GM19324 (cell line): ENCODE data around the gene PHACTR2.
"Not testable (repeated sequence)": the region's sequence is repeated elsewhere in the genome, so short reads cannot be mapped to it uniquely, and the experiment has no call there.

Source experiments
- ATAC-seq: cut with Tn5 transposase; IDR thresholded peaks from one replicate; pipeline ENCODE4 v1.9.1; 2021; ENCODE audit warnings: mild to moderate bottlenecking, moderate library complexity; ENCODE audit not compliant: unreplicated experiment, low FRiP score

The PHACTR2 gene

DNA sequence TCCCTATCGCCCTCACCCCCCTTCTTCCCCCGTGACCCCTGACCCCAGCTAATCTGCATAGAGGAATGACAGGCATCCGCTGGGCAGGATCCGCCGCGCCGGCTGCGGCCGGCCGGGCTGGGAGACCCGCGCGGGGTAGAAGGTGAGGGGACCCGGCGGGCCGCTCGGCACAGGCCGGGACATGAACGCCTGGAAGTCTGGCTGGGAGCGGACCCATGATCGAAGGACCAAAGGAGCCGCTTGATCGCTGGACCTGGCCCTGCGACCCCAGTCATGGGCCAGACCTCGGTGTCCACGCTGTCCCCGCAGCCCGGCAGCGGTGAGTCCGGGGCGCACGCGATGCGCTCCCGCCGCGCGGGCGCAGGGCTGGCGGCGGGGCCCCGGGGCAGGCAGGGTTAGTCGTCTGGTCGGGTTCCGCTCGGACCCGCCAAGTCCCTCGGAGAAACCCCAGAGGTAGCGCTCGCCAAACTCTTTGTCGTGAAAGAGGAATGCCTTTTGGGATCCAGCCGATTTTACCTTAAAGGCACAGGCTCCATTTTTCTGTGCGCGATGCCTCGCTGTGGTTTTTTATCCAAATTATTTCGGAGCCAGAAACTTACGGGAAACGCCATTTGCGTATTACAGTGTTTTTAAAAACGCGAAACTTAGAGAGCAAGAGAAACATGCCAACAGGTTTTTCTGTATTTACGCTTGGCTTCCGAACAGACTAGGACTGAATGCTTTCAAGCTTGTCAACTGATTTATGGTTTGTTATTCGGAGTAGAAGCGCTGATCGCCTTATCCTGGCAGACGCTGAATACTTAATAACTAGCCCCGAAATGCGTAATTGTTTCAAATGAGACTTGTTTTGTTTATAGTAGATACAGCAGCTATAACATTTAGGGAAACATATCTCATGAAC is at the start of gene PHACTR2:
Gene PHACTR2 (plus strand): TSS at position 75 of the 901 bp plus-strand sequence. CDS start 199 bp downstream, at position 274.
- ATAC-seq = no peak

DNA sequence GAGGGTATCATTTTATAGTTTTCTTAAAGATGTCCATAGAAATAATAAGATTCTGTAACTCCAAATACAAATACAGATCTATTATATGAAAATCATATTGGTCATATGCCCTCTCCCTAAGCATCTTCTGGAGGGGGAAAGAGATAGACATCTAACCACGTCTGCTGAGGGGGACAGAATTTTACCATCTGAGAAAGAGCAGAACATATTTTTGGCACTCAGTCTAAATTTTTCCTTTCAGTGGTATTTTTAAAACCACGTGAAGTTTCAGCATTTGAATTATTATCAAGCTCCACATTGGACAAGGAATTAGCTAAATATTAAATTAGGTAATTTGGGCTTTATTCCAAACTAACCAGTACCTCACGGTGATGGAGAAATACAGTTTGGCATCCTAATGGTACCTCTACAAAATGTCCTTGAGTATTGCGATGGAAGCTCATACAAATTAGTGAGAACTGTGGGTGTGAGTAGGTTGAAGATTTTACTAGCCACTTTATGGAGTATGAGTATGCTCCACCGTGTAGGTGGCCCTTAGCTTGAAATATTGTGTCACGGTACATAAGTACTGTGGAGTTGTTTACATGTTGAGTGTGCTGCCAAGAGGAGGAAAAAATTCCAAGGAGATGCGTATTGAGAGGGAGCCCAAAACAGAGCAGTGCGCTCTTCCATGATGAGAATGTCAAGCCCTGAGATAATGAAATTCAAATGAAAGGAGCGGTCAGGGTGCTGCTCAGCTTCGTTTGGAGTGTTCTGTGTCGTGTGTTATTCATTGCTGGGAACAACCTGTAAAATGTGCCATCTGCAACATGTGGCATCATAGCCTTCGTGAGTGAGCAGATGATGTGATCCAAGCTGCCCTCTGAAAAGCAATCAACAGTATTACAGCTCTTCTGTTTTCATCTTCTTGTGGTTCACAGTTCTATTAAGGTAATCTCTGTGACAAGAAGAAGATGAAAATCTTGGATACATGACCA is 48.4 kb upstream of the PHACTR2 start:
- ATAC-seq = no peak

DNA sequence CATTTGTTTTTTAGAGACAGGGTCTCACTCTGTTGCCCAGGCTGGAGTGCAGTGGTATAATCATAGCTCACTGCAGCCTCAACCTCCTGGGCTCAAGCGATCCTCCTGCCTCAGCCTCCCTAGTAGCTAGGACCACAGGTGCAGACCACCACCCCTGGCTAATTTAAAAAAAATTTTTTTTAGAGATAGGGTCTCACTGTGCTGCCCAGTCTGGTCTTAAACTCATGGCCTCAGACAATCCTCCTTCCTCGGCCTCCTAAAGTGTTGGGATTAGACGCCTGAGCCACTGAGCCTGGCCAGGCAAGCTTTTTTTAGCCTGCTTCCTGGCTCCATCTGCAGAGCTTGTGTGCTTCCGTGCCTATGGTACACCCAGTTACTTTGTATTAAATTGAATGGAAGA is 46.6 kb upstream of the PHACTR2 start:
- ATAC-seq = not testable (repeated sequence)

DNA sequence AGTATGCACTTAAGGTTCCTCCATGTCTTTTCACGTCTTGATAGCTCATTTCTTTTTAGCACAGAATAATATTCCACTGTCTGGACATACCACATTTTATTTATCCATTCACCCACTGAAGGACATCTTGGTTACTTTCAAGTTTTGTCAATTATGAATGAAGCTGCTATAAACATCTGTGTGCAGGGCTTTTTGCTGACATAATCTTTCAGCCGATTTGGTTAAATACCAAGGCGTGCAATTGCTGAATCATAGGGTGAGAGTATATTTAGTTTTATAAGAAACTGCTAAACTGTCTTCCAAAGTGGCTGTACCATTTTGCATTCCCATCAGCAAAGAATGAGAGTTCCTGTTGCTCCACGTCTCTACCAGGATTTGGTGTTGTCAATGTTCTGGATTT is 44.9 kb upstream of the PHACTR2 start:
- no peak for ATAC-seq

DNA sequence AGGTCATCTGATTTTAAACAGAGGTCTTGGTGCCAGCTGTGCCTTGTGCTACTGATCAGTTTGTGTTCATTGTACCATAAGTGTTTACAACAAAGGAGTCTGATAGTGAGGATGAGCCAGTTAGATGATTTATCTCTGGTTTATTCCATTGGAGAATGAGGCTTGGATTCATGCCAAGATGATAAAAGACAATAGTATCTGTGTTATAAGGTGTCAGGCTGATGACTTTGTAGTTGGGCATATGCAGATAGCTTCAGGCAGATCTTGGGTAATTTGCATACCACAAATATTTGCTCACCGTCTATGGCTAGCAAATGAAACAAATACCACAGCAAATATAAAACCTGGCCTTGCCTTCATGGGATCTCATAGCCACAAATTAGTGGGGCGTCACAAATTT is 43.3 kb upstream of the PHACTR2 start:
- ATAC-seq = no peak

DNA sequence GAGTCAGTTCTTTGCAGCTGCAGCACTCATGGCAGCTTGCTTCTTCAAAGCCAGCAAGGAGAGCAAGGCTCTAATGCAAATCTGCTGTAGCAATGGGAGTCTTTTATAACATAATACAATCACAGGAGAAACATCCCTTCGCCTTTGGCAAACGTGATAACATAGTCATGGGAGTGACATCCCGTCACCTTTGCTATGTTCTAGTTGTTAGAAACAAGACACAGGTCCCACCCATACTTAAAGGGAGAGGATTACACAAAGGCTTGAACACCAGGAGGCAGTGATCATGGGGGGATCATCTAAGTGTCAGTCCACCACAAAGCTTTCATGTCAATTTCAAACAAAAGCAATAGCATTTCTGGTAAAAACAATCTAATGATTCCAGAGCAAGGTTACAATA is 40.1 kb upstream of the PHACTR2 start:
- ATAC-seq = no peak

DNA sequence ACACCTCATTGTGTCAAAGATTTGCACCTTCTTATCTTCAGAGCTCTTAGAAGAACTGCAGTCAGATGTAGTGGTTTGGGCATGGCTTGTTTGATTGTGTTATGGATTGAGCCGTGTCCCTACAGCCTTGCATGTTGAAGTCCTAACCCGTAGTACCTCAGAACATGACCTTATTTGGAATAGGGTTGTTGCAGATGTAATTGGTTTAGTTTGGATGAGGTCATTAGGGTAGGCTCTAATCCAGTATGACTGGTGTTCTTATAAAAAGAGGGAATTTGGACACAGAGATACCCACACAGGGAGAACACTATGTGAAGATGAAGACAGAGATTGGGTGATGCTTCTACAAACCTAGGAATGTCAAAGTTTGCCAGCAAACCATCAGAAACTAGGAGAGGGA is 35.4 kb upstream of the PHACTR2 start:
- no peak for ATAC-seq

DNA sequence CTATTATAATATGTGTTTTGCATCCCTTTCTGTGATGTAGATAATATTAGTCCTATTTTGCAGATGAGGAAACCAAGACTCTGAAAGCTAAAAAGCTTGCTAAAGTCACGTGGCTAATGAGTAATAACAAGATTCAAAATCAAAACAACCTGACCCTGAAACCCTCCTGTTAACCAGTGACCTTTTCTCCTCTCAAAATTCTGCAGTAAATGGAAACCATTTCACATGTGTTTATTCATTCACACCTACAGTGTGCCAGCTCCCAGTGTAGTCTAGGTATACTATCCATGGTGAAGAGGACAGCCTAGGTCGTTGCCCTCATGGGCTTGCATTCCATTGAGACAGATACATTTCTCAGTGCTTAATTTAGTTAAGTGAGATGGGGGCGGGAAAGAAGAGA is 30.6 kb upstream of the PHACTR2 start:
- no peak for ATAC-seq

DNA sequence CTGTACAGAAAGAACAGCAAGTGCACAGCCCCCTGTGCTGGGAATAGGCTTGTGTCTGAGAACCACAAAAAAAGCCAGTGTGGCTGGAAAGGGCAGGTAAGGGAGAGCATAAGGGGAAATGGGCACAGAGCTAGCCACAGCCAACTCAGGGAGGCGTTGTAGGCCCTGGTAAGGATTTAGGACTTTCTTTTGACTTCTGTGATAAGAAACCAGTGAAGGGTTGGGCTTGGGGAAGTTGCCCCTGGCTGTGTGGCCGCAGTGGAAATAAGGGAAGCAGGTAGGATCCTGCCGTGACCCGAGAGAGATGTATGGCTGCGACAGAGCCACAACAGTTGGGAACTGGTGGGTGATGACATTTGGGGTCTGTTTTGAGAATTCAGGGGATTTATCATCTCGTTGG is 30.0 kb upstream of the PHACTR2 start:
- no peak for ATAC-seq

DNA sequence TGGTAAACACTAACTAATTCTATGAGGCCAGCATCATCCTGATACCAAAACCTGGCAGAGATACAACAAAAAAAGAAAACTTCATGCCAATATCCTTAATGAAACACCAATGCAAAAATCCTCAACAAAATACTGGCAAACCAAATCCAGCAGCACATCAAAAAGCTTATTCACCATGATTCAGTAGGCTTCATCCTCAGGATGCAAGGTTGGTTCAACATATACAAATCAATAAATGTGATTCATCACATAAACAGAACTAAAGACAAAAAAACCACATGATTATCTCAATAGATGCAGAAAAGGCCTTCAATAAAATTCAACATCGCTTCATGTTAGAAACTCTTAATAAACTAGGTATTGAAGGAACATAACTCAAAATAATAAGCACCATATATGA is 28.4 kb upstream of the PHACTR2 start:
- not testable (repeated sequence) for ATAC-seq

DNA sequence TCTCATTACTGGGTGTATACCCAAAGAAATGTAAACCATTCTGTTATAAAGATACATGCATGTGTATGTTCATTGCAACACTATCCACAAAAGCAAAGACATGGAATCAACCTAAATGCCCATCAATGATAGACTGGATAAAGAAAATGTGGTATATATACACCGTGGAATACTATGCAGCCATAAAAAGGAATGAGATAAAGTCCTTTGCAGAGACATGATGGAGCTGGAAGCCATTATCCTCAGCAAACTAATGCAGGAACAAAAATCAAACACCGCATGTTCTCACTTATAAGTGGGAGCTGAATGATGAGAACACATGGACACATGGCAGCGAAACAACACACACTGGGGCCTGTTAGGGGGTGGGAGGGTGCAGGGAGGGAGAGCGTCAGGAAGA is 26.4 kb upstream of the PHACTR2 start:
- ATAC-seq = not testable (repeated sequence)

DNA sequence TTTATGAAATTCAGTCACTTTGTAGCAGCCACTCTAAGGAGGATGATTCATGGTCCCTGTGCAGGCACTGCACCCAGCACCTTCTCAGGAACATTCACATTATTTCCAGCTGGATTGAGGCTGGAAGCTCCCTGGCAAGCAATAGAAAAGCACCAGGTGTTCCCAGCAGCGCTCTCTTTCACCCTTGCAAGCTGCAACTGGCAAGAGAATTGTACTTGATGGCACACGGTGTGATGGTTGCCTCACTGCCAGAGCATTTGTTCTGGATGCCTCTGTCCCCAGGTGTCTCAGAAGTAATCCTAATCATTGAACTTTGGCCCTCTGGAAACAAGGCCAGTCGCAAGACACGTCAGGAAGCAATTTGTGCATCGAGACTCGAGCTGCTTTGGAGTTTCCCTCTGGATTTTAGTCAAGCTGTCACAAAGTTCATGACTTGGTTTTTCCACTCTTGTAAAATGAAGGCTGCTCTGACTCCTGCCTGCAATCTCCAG is 24.9 kb upstream of the PHACTR2 start:
- ATAC-seq = no peak

DNA sequence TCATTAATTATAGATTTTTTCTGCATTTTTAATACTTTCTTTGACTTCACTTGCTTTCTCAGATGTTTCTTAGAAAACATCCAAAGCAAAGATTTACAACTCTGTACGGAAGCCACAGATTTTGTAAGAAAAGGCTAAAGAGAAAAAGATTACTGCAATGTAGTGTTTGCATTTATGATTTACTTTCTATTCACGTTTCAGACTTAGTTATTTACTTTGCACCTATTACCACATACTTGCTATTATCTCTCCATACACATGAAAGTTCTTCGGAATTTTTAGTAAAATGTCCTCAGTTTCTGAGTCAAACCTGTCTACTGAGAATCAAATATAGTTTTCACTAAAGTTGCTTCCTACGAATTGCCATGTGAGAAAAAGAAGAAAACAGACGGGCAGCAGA is 22.2 kb upstream of the PHACTR2 start:
- ATAC-seq = no peak

DNA sequence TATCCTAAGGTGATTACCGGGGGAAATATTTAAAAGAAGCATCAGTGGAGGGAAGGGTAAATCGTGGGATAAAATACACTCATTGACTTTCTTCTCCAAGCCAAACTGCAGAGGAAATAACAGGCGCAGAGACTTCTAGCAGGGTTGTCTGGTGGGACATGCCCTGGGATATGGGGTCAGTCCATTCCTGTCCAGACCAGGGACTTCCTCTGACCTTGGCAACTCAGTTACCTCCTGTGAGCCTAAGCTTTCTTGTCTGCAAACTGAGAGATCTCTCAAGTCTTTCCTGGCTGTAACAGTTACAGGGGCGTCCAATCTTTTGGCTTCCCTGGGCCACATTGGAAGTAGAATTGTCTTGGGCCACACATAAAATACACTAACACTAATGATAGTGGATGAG is 21.7 kb upstream of the PHACTR2 start:
- no peak for ATAC-seq

DNA sequence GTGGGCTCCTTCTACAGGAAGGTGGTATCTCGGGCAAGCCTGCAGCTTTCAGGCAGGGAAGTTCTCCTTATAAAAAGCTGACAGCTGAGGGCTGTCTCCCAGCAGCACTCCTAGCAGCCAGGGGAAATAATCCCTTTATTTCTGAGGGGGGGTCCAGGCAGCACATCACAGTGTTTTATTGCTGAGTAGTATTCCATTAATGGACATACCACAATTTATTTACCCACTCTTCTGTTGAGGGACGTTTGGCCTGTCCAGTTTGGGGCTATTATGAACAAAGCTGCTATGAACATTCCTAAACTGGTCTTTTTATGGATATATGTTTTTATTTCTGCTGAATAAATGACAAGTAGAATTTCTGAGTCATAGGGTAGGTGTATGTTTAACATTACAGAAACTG is 20.0 kb upstream of the PHACTR2 start:
- ATAC-seq = no peak

DNA sequence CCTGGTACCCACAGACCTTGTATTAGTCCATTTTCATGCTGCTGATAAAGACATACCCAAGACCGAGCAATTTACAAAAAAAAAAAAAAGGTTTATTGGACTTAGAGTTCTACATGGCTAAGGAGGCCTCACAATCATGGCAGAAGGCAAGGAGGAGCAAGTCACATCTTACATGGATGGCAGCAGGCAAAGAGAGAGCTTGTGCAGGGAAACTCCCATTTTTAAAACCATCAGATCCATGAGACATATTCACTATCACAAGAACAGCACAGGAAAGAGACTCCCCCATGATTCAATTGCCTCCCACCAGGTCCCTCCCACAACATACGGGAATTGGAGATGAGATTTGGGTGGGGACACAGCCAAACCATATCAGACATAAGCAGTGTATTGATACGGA is 17.6 kb upstream of the PHACTR2 start:
- not testable (repeated sequence) for ATAC-seq

DNA sequence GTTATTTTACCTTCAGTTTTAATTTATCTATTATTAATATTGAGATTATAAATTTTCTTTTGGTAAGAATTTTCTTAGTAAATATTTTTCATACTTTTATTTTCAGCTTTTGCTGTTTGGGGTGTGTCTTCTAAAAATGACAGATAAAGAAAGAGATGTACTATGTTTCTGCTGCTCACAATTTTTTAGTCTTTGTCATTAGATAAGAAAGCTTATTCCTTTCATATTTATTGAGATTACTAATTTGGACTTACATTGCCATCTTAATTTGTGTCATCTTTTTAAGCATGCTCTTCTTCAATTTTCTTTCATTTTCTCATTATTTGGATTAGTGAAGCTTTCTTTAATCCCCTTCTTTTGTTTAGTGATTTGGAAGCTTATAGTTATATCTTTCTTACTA is 13.6 kb upstream of the PHACTR2 start:
- no peak for ATAC-seq

DNA sequence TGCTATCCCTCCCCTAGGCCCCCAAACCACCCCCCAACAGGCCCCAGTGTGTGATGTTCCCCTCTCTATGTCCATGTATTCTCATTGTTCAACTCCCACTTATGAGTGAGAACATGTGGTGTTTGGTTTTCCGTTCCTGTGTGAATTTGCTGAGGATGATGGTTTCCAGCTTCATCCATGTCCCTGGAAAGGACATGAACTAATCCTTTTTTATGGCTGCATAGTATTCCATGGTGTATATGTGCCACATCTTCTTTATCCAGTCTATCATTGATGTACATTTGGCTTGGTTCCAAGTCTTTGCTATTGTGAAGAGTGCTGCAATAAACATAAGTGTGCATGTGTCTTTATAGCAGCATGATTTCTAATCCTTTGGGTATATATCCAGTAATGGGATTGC is 11.8 kb upstream of the PHACTR2 start:
- ATAC-seq = not testable (repeated sequence)

DNA sequence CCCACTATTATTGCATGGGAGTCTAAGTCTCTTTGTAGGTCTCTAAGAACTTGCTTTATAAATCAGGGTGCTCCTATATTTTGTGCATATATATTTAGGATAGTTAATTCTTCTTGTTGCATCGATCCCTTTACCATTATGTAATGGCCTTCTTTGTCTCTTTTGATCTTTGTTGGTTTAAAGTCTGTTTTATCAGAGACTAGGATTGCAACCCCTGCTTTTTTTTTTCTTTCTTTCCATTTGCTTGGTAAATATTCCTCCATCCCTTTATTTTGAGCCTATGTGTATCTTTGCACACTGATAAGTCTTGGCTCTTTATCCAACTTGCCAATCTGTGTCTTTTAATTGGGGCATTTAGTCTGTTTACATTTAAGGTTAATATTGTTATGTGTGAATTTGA is 8.3 kb upstream of the PHACTR2 start:
- ATAC-seq = not testable (repeated sequence)

DNA sequence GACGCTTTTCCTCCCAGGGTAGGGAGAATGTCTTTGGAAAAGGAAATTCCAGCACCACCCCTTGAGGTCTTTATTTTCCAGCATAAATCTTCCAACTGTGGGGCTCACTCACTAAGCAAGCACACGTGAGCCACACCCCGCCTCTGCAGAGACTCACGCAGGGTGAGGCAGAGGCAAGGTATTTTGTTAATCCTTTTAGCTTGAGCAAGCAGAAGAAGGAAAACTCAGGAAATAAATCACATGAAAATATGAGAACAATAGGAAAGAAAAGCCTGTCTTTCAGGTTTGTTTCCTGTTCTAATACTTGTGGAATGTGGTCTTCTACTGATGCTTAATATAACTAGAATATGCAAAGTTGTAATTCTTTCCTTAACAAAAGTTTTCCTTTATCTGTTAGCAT is 4.1 kb upstream of the PHACTR2 start:
- ATAC-seq = no peak
